ENCODE measurements around the gene CLASRP.

Gene CLASRP

GRCh38 chr19:45027371-45027770 is 11.5 kb upstream of the CLASRP start:
- H3K4me3 ChIP-seq (ENCODE audit: insufficient read depth, low read length, poor library complexity, severe bottlenecking), result no peak overlapping the region
- no peak overlapping the region for H3K9ac ChIP-seq (ENCODE audit: low read length)
- no peak overlapping the region for H2AFZ ChIP-seq (ENCODE audit: low read depth, low read length, severe bottlenecking)
- H3K4me2 ChIP-seq (ENCODE audit: low read depth, low read length, poor library complexity, severe bottlenecking), result no peak overlapping the region
- peaks cover 5% of the 10 kb centered on the region; the same call in 1 of the 2 replicates for H3F3A ChIP-seq (ENCODE audit: insufficient read depth)
- TF ChIP-seq EZH2phosphoT487 (conservative IDR thresholded peaks at IDR 0.05; ENCODE audit: low read length), result no peak
- no peaks in the 10 kb centered on the region for H3K79me2 ChIP-seq (ENCODE audit: insufficient read depth, low read length)
- H3K36me3 ChIP-seq (ENCODE audit: low read length), result peaks cover 14% of the 10 kb centered on the region
- no peak overlapping the region for H3K27ac ChIP-seq (ENCODE audit: low read depth, low read length)
- no peaks in the 10 kb centered on the region for H3K27me3 ChIP-seq (ENCODE audit: low read length)
- H3K9me2 ChIP-seq (replicated peaks; ENCODE audit: insufficient read depth, low read length), result no peaks in the 10 kb centered on the region
- H4K20me1 ChIP-seq (ENCODE audit: low read depth, low read length), result no peaks in the 10 kb centered on the region
- no peaks in the 10 kb centered on the region for H3K9me3 ChIP-seq (ENCODE audit: insufficient read depth, low read length)

GRCh38 chr19:45030825-45031224 is 8.0 kb upstream of the CLASRP start:
- Histone ChIP-seq H3K79me2 (ENCODE audit: insufficient read depth, low read length) (0 out of 2 replicates have a peak, but pooled peaks cover 3% of the 10 kb centered on the region), H3K27me3 (ENCODE audit: low read length) (no peaks in the 10 kb centered on the region), H3K4me3 (ENCODE audit: insufficient read depth, low read length, poor library complexity, severe bottlenecking) (no peak overlapping the region), H3K9me2 (replicated peaks; ENCODE audit: insufficient read depth, low read length) (no peaks in the 10 kb centered on the region), H3K36me3 (ENCODE audit: low read length) (peaks cover 17% of the 10 kb centered on the region), H3K4me2 (ENCODE audit: low read depth, low read length, poor library complexity, severe bottlenecking) (no peak overlapping the region), H3K27ac (ENCODE audit: low read depth, low read length) (no peak overlapping the region), H2AFZ (ENCODE audit: low read depth, low read length, severe bottlenecking) (no peak overlapping the region), H4K20me1 (ENCODE audit: low read depth, low read length) (no peaks in the 10 kb centered on the region), H3K9me3 (ENCODE audit: insufficient read depth, low read length) (no peaks in the 10 kb centered on the region), H3F3A (ENCODE audit: insufficient read depth) (peaks cover 5% of the 10 kb centered on the region; the same call in 1 of the 2 replicates), H3K9ac (ENCODE audit: low read length) (no peak overlapping the region)
- TF ChIP-seq CTCF (IDR thresholded peaks at IDR 0.05; ENCODE audit: insufficient read depth, low read length, poor library complexity, severe bottlenecking) (no peak), EZH2phosphoT487 (conservative IDR thresholded peaks at IDR 0.05; ENCODE audit: low read length) (no peak)

- Histone ChIP-seq H3K4me2 (ENCODE audit: low read depth, low read length, poor library complexity, severe bottlenecking) (no peak overlapping the region), H3K9me2 (replicated peaks; ENCODE audit: insufficient read depth, low read length) (no peaks in the 10 kb centered on the region), H3K9ac (ENCODE audit: low read length) (no peak overlapping the region), H3F3A (ENCODE audit: insufficient read depth) (peaks cover 13% of the 10 kb centered on the region), H3K27me3 (ENCODE audit: low read length) (no peaks in the 10 kb centered on the region), H3K4me3 (ENCODE audit: insufficient read depth, low read length, poor library complexity, severe bottlenecking) (no peak overlapping the region), H3K79me2 (ENCODE audit: insufficient read depth, low read length) (0 out of 2 replicates have a peak, but pooled peaks cover 3% of the 10 kb centered on the region), H3K9me3 (ENCODE audit: insufficient read depth, low read length) (no peaks in the 10 kb centered on the region), H3K27ac (ENCODE audit: low read depth, low read length) (no peak overlapping the region), H3K36me3 (ENCODE audit: low read length) (peaks cover 16% of the 10 kb centered on the region), H4K20me1 (ENCODE audit: low read depth, low read length) (no peaks in the 10 kb centered on the region), H2AFZ (ENCODE audit: low read depth, low read length, severe bottlenecking) (no peak overlapping the region)
- no peak for TF ChIP-seq EZH2phosphoT487 (conservative IDR thresholded peaks at IDR 0.05; ENCODE audit: low read length)
- no peak for TF ChIP-seq CTCF (IDR thresholded peaks at IDR 0.05; ENCODE audit: insufficient read depth, low read length, poor library complexity, severe bottlenecking)
Measured at GRCh38 chr19:45032421-45032820, 6.4 kb upstream of the CLASRP start.

- peaks cover 8% of the 10 kb centered on the region for H3K36me3 ChIP-seq (ENCODE audit: low read length)
- H3F3A ChIP-seq (ENCODE audit: insufficient read depth), result peaks cover 15% of the 10 kb centered on the region
- no peak overlapping the region for H3K4me3 ChIP-seq (ENCODE audit: insufficient read depth, low read length, poor library complexity, severe bottlenecking)
- H2AFZ ChIP-seq (ENCODE audit: low read depth, low read length, severe bottlenecking), result no peak overlapping the region
- H3K9me3 ChIP-seq (ENCODE audit: insufficient read depth, low read length), result no peaks in the 10 kb centered on the region
- no peak overlapping the region for H3K9ac ChIP-seq (ENCODE audit: low read length)
- H4K20me1 ChIP-seq (ENCODE audit: low read depth, low read length), result peaks cover 5% of the 10 kb centered on the region; the same call in 1 of the 2 replicates
- no peak overlapping the region for H3K27ac ChIP-seq (ENCODE audit: low read depth, low read length)
- peaks cover 22% of the 10 kb centered on the region for H3K79me2 ChIP-seq (ENCODE audit: insufficient read depth, low read length)
- no peak overlapping the region for H3K4me2 ChIP-seq (ENCODE audit: low read depth, low read length, poor library complexity, severe bottlenecking)
- TF ChIP-seq CTCF (IDR thresholded peaks at IDR 0.05; ENCODE audit: insufficient read depth, low read length, poor library complexity, severe bottlenecking), result no peak
- no peak for TF ChIP-seq EZH2phosphoT487 (conservative IDR thresholded peaks at IDR 0.05; ENCODE audit: low read length)
- no peaks in the 10 kb centered on the region for H3K9me2 ChIP-seq (replicated peaks; ENCODE audit: insufficient read depth, low read length)
- no peaks in the 10 kb centered on the region for H3K27me3 ChIP-seq (ENCODE audit: low read length)
Measured at GRCh38 chr19:45035755-45036154, 3.1 kb upstream of the CLASRP start.

All from SU-DHL-6 (cell line).